IMR-90 (cell line): ENCODE results near the gene KIF15. TPM values are rescaled to one million over a fixed set of nuclear protein-coding genes. Genes with fewer than 3 reads are reported as not detected.
A peak's percentile ranks its signal among the peaks of the same experiment; 100 is the strongest.
"Not testable (repeated sequence)": the region's sequence is repeated elsewhere in the genome, so short reads cannot be mapped to it uniquely, and the experiment has no call there.

Experiments used
- ATAC-seq: fragments of 200-7000 bp; cut with Tn5 transposase; 2 replicates; pipeline ENCODE4 v1.9.1; 2020; ENCODE audit warnings: low read depth, mild to moderate bottlenecking, moderate library complexity
- BruUV-seq: library from RNA; stranded (reverse); fragments of 400-500 nt; replicated peaks from 2 replicates; lab custom pipeline; 2021; lab: Mats Ljungman, UMichigan
- CTCF ChIA-PET: fragments of 300-600 bp; formaldehyde crosslinking; extraction: SDS; loops from one replicate; lab custom pipeline; 2021; ENCODE audit warnings: antibody characterized with exemption; lab: Yijun Ruan, JAX
- POLR2A ChIA-PET: fragments of 300-600 bp; sonication (Branson Sonifier 250); formaldehyde crosslinking; loops from one replicate; lab custom pipeline; 2022; ENCODE audit warnings: antibody characterized with exemption; ENCODE audit not compliant: unreplicated experiment; lab: Charles Lee
- DNase-seq: peaks from one replicate; pipeline ENCODE4 v3.0.0; 2013
- H2AFZ ChIP-seq: replicated peaks from 2 replicates; pipeline ENCODE3; 2013; ENCODE audit warnings: low read length, mild to moderate bottlenecking; ENCODE audit not compliant: poor library complexity
- H2AK5ac ChIP-seq: 2 replicates; pipeline ENCODE4 v1.6.1; 2013; ENCODE audit warnings: low read depth, low read length, inconsistent platforms
- H2AK9ac ChIP-seq: replicated peaks from 2 replicates; pipeline ENCODE3; 2013; ENCODE audit warnings: mild to moderate bottlenecking, low read depth, low read length, moderate library complexity; ENCODE audit not compliant: poor library complexity
- H2BK120ac ChIP-seq: 2 replicates; pipeline ENCODE4 v1.6.1; 2013; ENCODE audit warnings: low read depth, low read length, inconsistent platforms
- H2BK15ac ChIP-seq: 3 replicates; pipeline ENCODE4 v1.6.1; 2013; ENCODE audit warnings: low read depth, low read length, inconsistent platforms
- H2BK20ac ChIP-seq: 2 replicates; pipeline ENCODE4 v1.6.1; 2013; ENCODE audit warnings: low read depth, mild to moderate bottlenecking, inconsistent platforms, low read length, moderate library complexity
- H2BK5ac ChIP-seq: 2 replicates; pipeline ENCODE4 v1.6.1; 2013; ENCODE audit warnings: mild to moderate bottlenecking, low read depth, low read length, inconsistent platforms; ENCODE audit not compliant: poor library complexity, severe bottlenecking
- H3K14ac ChIP-seq: replicated peaks from 2 replicates; pipeline ENCODE4 v1.6.1; 2013; ENCODE audit warnings: low read depth, low read length, inconsistent platforms
- H3K18ac ChIP-seq: 2 replicates; pipeline ENCODE4 v1.6.1; 2013; ENCODE audit warnings: low read depth, low read length, control low read depth
- H3K23ac ChIP-seq: 2 replicates; pipeline ENCODE4 v1.6.1; 2013; ENCODE audit warnings: low read depth, low read length, inconsistent platforms
- H3K27ac ChIP-seq: 2 replicates; pipeline ENCODE4 v1.5.1; 2013; ENCODE audit warnings: mild to moderate bottlenecking, control low read depth, low read length; ENCODE audit not compliant: insufficient read depth
- H3K27me3 ChIP-seq: 2 replicates; pipeline ENCODE4 v1.6.1; 2013; ENCODE audit warnings: low read length; ENCODE audit not compliant: control insufficient read depth, insufficient read depth
- H3K36me3 ChIP-seq: 2 replicates; pipeline ENCODE4 v1.6.1; 2013; ENCODE audit warnings: low read length, mixed read lengths; ENCODE audit not compliant: control insufficient read depth, insufficient read depth
- H3K4ac ChIP-seq: 2 replicates; pipeline ENCODE4 v1.6.1; 2013; ENCODE audit warnings: low read depth, low read length, inconsistent platforms
- H3K4me1 ChIP-seq: 2 replicates; pipeline ENCODE4 v1.6.1; 2013; ENCODE audit warnings: low read length, mixed read lengths; ENCODE audit not compliant: control insufficient read depth, insufficient read depth
- H3K4me2 ChIP-seq: 2 replicates; pipeline ENCODE4 v1.6.1; 2013; ENCODE audit warnings: low read depth, mild to moderate bottlenecking, control low read depth, low read length, moderate library complexity
- H3K4me3 ChIP-seq: 2 replicates; pipeline ENCODE4 v1.5.1; 2013; ENCODE audit warnings: low read depth, mild to moderate bottlenecking, control low read depth, low read length, moderate library complexity; ENCODE audit not compliant: insufficient read depth
- H3K56ac ChIP-seq: 2 replicates; pipeline ENCODE4 v1.6.1; 2013; ENCODE audit warnings: low read length, inconsistent platforms; ENCODE audit not compliant: insufficient read depth; ENCODE audit errors: extremely low read depth
- H3K79me1 ChIP-seq, 2 experiments: 2 replicates each; pipeline ENCODE4 v1.6.1; 2013; ENCODE audit warnings: low read length in 2 of 2, inconsistent platforms in 1 of 2, low read depth in 1 of 2
- H3K9ac ChIP-seq: 2 replicates; pipeline ENCODE4 v1.6.1; 2013; ENCODE audit warnings: low read depth, low read length, control low read depth
- H3K9me1 ChIP-seq: 2 replicates; pipeline ENCODE4 v1.6.1; 2013; ENCODE audit warnings: low read length, inconsistent platforms; ENCODE audit not compliant: insufficient read depth
- H3K9me3 ChIP-seq: 2 replicates; pipeline ENCODE4 v1.6.1; 2013; ENCODE audit warnings: low read length; ENCODE audit not compliant: control insufficient read depth, insufficient read depth
- H4K20me1 ChIP-seq: 2 replicates; pipeline ENCODE4 v1.6.1; 2013; ENCODE audit warnings: low read length, inconsistent platforms; ENCODE audit not compliant: insufficient read depth
- H4K5ac ChIP-seq: 2 replicates; pipeline ENCODE4 v1.6.1; 2013; ENCODE audit warnings: mild to moderate bottlenecking, low read depth, low read length, control low read depth
- H4K8ac ChIP-seq, 2 experiments: 2 replicates each; pipeline ENCODE4 v1.6.1; 2013; ENCODE audit warnings: low read depth in 2 of 2, low read length in 2 of 2, control low read depth in 1 of 2, inconsistent platforms in 1 of 2
- H4K91ac ChIP-seq: 2 replicates; pipeline ENCODE4 v1.6.1; 2013; ENCODE audit warnings: low read depth, low read length, inconsistent platforms; ENCODE audit not compliant: insufficient read depth
- MAFK ChIP-seq: IDR thresholded peaks from 2 replicates; pipeline ENCODE4 v1.6.1; 2012; ENCODE audit warnings: low read depth, low read length, improper control_type of control experiment
- MAZ ChIP-seq: IDR thresholded peaks from 2 replicates; pipeline ENCODE4 v1.6.1; 2012; ENCODE audit warnings: low read depth, mild to moderate bottlenecking, low read length, improper control_type of control experiment, moderate library complexity, borderline replicate concordance
- WGBS, 2 experiments: methylation state at CpG; one replicate each; pipeline versions ENCODE4 v1.1.5 to v1.1.7; 2013; ENCODE audit warnings: missing lambda C conversion rate in 2 of 2; ENCODE audit not compliant: insufficient read length in 1 of 2; ENCODE audit errors: extremely low coverage in 2 of 2; 5-methylcytosine and 5-hydroxymethylcytosine counted together
- dilution Hi-C: fragments of 300-500 bp; cut with HindIII; formaldehyde crosslinking; loops from one replicate; pipeline ENCODE4 v1.14.3; 2018; ENCODE audit warnings: low sequenced_read_pairs; ENCODE audit not compliant: unreplicated experiment
- in situ Hi-C: fragments of 300-500 bp; cut with MboI; formaldehyde crosslinking; loops from 3 replicates; pipeline ENCODE4 v1.14.3; 2019; ENCODE audit warnings: low sequenced_read_pairs, inconsistent platforms, mixed read lengths
- intact Hi-C: fragments of 100-400 bp; cut with micrococcal nuclease; formaldehyde crosslinking; loops from 2 replicates; pipeline ENCODE4 v1.10.0; 2022
- polyA plus RNA-seq, 3 experiments: library from polyadenylated mRNA; depleted of rRNA; stranded (reverse); fragments of >200 nt; gene quantifications; 2 replicates each; pipeline ENCODE4 v1.2.3, GENCODE V29; 2012; ENCODE audit warnings: low replicate concordance in 1 of 3
- total RNA-seq: library from RNA; depleted of rRNA; stranded (reverse); fragments of >200 nt; gene quantifications from 2 replicates; pipeline ENCODE4 v1.2.3, GENCODE V29; 2012

KIF15 gene
- total and polyA plus RNA-seq, 2 of the 4 experiments (the other 2 are of a cell fraction): 3.7 to 8.4 TPM

GRCh38 chr3:44814751-44815150 is 53.2 kb downstream of the KIF15 start:
- dilution Hi-C loops (no loop called here), intact Hi-C loops (no loop called here), in situ Hi-C loops (no loop called here)
- H2AK5ac ChIP-seq: no peak overlapping the region
- no peaks in the 10 kb centered on the region for H3K27me3 ChIP-seq
- no TSS peak for BruUV-seq
- H3K23ac ChIP-seq: no peak overlapping the region
- H3K4me1 ChIP-seq: no peaks in the 10 kb centered on the region
- H3K18ac ChIP-seq: no peak overlapping the region
- no peak overlapping the region for H4K8ac ChIP-seq
- H3K4ac ChIP-seq: no peak overlapping the region
- H2BK120ac ChIP-seq: no peak overlapping the region
- ChIA-PET CTCF (interaction anchor here (0.6 kb wide), 1 partner anchor 13 kb away, joined by 3 read pairs; no protein-coding TSS in a partner anchor), POLR2A (no interaction called here)
- H2AFZ ChIP-seq: no peak overlapping the region
- H2AK9ac ChIP-seq: no peak overlapping the region
- TF ChIP-seq MAZ (no peak), MAFK (peak; percentile 40; the same call in 1 of the 2 replicates)
- no peak overlapping the region for H3K4me2 ChIP-seq
- no peak for ATAC-seq
- H3K14ac ChIP-seq: no peak overlapping the region
- no peaks in the 10 kb centered on the region for H4K20me1 ChIP-seq
- H2BK5ac ChIP-seq: no peak overlapping the region
- H2BK20ac ChIP-seq: no peak overlapping the region
- H3K56ac ChIP-seq: no peak overlapping the region
- H4K91ac ChIP-seq: no peak overlapping the region
- no peak overlapping the region for H3K4me3 ChIP-seq
- H3K79me1 ChIP-seq: no peaks in the 10 kb centered on the region; a peak in 1 of 4 replicates
- H3K9me3 ChIP-seq: no peaks in the 10 kb centered on the region
- H3K27ac ChIP-seq: no peak overlapping the region
- no peak for DNase-seq
- no peak overlapping the region for H2BK15ac ChIP-seq
- H3K36me3 ChIP-seq: peaks cover 1% of the 10 kb centered on the region; the same call in 1 of the 2 replicates
- no peak overlapping the region for H4K5ac ChIP-seq
- WGBS, 2 experiments: no CpG with 5 or more reads among the region's 6 CpGs
- no peak overlapping the region for H3K9ac ChIP-seq
- H3K9me1 ChIP-seq: no peaks in the 10 kb centered on the region

GRCh38 chr3:44816334-44816733 is 54.7 kb downstream of the KIF15 start:
- H2AFZ ChIP-seq, H3K4me3 ChIP-seq, intact Hi-C loops, in situ Hi-C loops, H3K4me1 ChIP-seq, H3K14ac ChIP-seq, H3K36me3 ChIP-seq, H4K91ac ChIP-seq, H3K56ac ChIP-seq, H3K4me2 ChIP-seq, H2AK5ac ChIP-seq, H3K4ac ChIP-seq, H3K79me1 ChIP-seq, H4K8ac ChIP-seq, H2BK5ac ChIP-seq, POLR2A ChIA-PET, ATAC-seq, H3K27me3 ChIP-seq, H3K23ac ChIP-seq, BruUV-seq, DNase-seq, dilution Hi-C loops, H2BK120ac ChIP-seq, H2BK20ac ChIP-seq, H2AK9ac ChIP-seq, H4K5ac ChIP-seq, H2BK15ac ChIP-seq, H3K27ac ChIP-seq, H4K20me1 ChIP-seq, H3K9me3 ChIP-seq, H3K9me1 ChIP-seq, H3K18ac ChIP-seq, CTCF ChIA-PET, H3K9ac ChIP-seq: not testable (repeated sequence)
- no CpG with 5 or more reads among the region's 2 CpGs for WGBS, 2 experiments
